Activated CD4-positive, alpha-beta T cell treated with anti-CD3 and anti-CD28 coated beads, Interleukin-2, amount 50 U/mL, for 48 hours (primary cell): ENCODE data around the gene LRRC26.
A peak's percentile ranks its signal among the peaks of the same experiment; 100 is the strongest.

Experiments used
- DNase-seq, 2 experiments: peaks; one replicate each; pipeline ENCODE4 v3.0.0-alpha.2; 2020

LRRC26 gene

GRCh38 chr9:137198902-137199283 is 29.0 kb upstream of the LRRC26 start:
- DNase-seq, result no peak

- no peak for DNase-seq
Measured at GRCh38 chr9:137198051-137198901, 28.4 kb upstream of the LRRC26 start.

GRCh38 chr9:137195525-137196220 is 25.8 kb upstream of the LRRC26 start:
- no peak for DNase-seq

GRCh38 chr9:137194909-137195308 is 25.1 kb upstream of the LRRC26 start:
- DNase-seq, result no peak

- no peak for DNase-seq
Measured at GRCh38 chr9:137194388-137194787, 24.5 kb upstream of the LRRC26 start.

GRCh38 chr9:137193771-137194170 is 23.9 kb upstream of the LRRC26 start:
- no peak for DNase-seq

- DNase-seq, result no peak
Measured at GRCh38 chr9:137192859-137193258, 23.0 kb upstream of the LRRC26 start.

GRCh38 chr9:137192448-137192780 is 22.6 kb upstream of the LRRC26 start:
- no peak for DNase-seq

GRCh38 chr9:137191691-137192447 is 22.0 kb upstream of the LRRC26 start:
- DNase-seq, result no peak

GRCh38 chr9:137191245-137191644 is 21.4 kb upstream of the LRRC26 start:
- no peak for DNase-seq

GRCh38 chr9:137190315-137190856 is 20.5 kb upstream of the LRRC26 start:
- DNase-seq, result no peak

- no peak for DNase-seq
Measured at GRCh38 chr9:137189297-137190295, 19.7 kb upstream of the LRRC26 start.

GRCh38 chr9:137188490-137189296 is 18.8 kb upstream of the LRRC26 start, which contains the start of the genes ANAPC2 and SSNA1:
Gene ANAPC2 (minus strand): TSS chr9:137188560. CDS start chr9:137188532, 28 bp downstream.
Gene SSNA1 (plus strand): TSS chr9:137188676. CDS start chr9:137188727, 51 bp downstream.
- peak; percentile 91 to 93 for DNase-seq

- no peak for DNase-seq
Measured at GRCh38 chr9:137188086-137188489, 18.2 kb upstream of the LRRC26 start.

GRCh38 chr9:137187386-137187785 is 17.5 kb upstream of the LRRC26 start:
- no peak for DNase-seq

GRCh38 chr9:137186385-137186784 is 16.5 kb upstream of the LRRC26 start:
- DNase-seq, result no peak

GRCh38 chr9:137185921-137186320 is 16.1 kb upstream of the LRRC26 start:
- no peak for DNase-seq

- no peak for DNase-seq
Measured at GRCh38 chr9:137184881-137185660, 15.2 kb upstream of the LRRC26 start.

GRCh38 chr9:137183980-137184595 is 14.2 kb upstream of the LRRC26 start:
- no peak for DNase-seq

- no peak for DNase-seq
Measured at GRCh38 chr9:137182836-137183235, 13.0 kb upstream of the LRRC26 start.
